CD4-positive, alpha-beta T cell treated with Interleukin-10 for 1 hour (primary cell): ENCODE data around the gene CDH23.

ENCODE experiments used
- DNase-seq: peaks from one replicate; pipeline ENCODE4 v3.0.0-alpha.2; 2020

Gene CDH23

GRCh38 chr10:71735709-71736569 lies 339.2 kb downstream of the CDH23 start:
- peak; percentile 74 for DNase-seq

DNA sequence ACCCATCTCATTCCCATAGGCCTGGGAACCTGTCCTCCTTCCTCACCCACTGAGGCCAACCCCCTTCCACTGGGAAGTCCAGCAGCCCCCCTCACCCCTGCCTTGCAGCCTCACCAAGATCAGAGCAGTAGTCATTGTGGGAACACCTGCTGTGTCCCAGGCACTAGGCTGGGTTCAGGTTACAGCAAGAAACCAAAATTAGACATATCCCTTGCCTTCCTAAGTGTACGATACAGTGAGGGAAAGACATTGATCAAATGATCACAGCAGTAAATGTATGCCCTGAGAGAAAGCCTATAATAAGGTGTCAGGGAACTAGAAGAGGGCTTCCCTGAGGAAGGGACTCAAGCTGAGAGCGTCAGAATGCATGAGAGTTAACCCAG lies 339.8 kb downstream of the CDH23 start:
- no peak for DNase-seq

GRCh38 chr10:71737001-71737833 lies 340.5 kb downstream of the CDH23 start:
- no peak for DNase-seq

DNA sequence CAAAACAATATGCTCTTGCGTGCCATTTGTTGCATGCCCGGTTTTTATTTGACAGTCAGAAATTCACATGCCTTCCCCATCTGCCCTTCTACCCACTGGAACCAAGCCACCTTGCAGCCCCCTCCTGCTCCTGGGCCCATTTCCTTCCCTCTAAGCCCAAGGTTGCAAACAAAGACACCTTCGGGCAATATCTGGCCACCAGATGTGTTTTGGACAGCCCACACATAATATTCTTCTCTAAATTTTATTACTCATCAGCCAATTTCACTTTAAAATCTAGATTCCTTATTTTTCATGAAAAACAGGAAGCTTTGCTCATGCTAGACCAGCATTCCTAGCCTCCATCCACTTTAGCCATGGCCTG lies 341.1 kb downstream of the CDH23 start:
- no peak for DNase-seq

- no peak for DNase-seq
Observed at GRCh38 chr10:71739358-71739900, 342.7 kb downstream of the CDH23 start.

- no peak for DNase-seq
Observed at GRCh38 chr10:71740069-71740653, 343.4 kb downstream of the CDH23 start.

DNA sequence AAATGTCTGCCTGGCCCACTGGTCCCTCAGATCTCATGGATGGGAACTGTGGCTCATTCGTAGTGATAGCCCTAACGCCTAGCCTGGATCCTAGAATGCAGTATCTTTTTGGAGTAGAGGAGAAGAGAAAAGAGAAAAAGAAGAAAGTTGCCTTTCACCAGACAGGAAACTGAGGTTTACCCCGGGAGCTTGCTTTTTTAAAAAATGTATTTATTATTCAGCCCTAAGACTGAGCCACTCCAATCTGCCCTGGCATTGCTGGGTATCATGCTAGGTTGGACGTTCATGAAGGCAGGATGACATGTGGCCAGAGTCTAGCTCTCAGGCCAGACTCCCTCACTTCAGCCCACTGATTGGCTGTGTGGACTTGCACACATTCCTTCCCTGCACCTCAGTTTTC lies 344.3 kb downstream of the CDH23 start:
- DNase-seq: no peak

GRCh38 chr10:71741671-71742070 lies 345.0 kb downstream of the CDH23 start:
- no peak for DNase-seq

GRCh38 chr10:71742301-71743088 lies 345.8 kb downstream of the CDH23 start:
- DNase-seq: peak; percentile 40

DNA sequence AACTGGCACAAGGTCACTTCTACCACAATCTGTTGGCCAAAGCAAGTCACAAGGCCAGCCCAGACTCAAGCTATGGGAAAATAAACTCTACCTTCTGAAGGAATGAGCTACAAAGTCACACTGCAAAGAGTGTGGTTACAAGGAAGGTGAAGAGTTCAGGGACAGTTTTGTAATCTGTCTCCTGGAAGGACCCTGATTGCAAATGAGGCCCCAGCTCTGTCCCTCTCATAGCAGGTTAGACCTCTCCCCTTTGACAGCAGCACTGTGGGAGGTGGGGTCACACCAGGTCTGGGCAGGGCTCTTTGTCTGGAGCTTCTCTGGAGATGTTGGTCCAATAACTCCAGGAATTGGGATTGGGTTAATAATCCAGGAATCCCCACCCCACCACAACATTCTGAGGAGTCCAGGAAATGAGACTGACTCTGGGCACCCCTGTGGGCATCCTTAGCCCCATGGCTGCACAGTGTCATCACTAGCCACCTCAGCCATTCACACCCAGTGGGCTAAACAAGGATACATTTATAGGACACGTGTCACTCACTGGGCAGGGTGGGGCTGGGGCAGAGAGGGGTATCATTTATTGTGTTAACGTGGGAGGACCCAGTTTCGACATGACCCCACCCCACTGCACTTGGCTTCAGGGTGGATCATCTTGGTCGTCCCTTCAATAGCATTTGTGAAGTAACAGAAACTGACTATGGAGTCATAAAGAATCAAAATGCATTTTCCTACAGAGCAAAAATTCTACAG lies 346.5 kb downstream of the CDH23 start:
- no peak for DNase-seq

GRCh38 chr10:71743866-71744265 lies 347.1 kb downstream of the CDH23 start:
- no peak for DNase-seq

DNA sequence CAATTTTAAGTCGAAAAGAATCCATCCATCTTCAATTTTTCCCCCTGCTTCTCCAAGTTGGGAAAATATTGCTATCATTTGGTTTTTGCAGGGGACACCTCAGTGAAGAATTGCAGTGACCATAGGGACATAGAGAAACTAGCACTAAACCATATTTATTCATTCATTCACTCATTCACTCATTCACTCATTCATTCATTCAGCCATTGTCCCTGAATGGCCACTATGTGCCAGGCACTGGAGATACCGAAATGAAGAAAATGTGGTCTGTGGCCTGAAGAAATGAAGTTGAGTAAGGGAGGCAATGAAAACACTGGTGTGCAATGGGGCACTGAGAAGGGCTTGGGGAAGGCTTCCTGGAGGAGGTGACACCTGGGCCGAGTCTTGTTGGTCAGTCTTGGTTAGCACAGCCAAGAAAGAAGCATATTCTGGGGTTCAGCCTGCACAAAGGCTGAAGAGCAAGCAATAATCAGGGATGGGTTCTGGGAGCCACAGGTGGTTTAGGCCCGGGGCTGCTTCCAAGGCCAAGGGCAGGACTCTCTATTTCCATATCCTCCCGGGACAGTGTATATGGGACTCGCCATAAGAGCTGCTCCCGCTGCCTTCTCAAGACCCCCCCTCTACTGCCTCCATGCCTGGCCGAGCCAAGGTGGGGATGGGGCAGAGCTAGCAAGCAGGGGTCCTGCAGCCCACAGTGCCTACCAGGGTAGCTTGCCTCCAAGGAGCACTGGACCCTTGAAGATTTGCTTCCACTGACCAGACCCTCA lies 348.4 kb downstream of the CDH23 start:
- DNase-seq: no peak

DNA sequence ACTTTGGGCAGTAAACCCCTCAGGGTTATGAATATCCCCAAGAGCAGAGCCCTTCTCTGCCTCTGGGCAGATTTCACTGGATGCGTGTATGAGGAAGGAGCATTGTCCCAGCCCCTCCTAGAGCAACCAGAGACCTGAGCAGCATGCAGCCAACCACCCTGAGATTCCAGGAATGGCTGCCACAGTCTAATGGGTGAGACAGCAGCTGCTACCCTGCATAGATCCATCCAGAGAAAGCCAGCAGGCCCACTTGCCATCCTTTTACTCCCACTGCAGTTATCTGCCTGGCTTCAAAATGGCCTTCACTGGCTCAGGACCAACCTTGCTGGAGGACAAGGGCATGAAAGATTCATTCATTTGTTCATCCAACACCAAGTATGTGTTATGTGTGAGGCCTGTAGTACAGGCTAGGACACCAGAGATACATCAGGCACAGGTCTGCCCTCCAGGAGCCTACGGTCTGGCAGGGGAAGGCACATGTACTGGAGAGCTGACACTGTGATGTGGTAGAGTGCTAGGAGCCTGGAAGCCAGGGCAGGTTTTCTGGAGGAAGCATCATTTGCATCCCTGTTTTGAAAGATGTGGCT lies 349.0 kb downstream of the CDH23 start:
- no peak for DNase-seq

DNA sequence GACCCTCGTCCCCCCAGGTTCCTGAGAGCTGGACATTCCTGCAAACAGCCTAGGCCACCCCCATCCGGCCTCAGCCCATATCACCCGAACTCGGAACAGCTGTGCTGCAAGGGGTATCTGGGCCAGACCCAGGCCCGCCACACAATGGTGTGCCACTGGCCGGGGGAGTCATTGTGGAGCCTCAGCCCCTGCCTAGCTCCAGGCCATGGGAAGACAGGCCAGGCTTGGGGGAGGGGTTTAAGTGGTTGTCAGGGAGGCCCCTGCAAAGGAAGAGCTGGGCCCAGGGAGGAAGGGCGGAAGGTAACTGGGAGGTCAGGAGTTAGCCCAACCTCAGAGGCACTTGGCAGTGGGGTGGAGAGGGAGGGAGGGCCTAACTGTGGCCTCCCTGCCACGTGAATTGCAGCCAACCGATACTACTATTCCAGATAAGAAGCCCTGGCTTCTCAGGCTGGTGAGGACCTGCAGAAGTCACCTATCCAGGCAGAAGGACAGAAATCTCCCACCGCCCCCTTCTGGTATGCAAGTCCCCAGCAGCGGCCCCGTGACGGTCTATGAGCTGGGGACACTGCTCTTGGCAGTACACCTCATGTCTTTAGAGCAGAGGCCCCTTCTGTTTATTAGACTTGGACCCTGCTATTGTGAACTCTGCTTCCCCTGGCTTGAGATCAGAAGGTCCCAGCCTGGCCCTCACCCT lies 349.8 kb downstream of the CDH23 start:
- no peak for DNase-seq

- DNase-seq: no peak
Observed at GRCh38 chr10:71747039-71747531, 350.4 kb downstream of the CDH23 start.

- DNase-seq: no peak
Observed at GRCh38 chr10:71747551-71748523, 351.1 kb downstream of the CDH23 start.

DNA sequence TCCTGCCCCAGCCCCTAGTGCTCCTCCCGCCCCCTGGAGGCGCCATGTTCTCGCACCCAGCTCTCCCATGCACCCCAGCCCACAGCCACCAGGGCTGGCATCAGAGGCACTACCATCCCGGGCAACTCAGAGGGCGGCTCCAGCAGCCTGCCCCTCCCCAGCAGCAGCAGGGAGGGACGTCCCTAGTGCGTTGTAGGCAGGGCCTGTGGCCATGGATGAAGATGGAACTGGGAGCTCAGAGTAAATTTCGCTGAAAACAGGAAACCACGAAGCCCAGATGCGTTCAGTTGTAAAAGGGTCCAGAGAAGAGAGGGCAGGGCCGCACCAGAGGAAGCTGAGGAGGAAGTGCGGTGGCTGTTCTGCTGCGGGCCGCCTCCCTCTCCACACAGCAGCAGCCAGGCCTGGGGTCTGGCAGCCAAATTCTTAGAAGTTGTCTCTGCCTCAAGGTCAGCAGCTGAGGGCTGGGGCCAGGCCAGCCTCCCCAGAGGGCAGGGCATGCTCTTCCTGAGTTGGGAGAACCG lies 352.0 kb downstream of the CDH23 start:
- peak; percentile 86 for DNase-seq

- DNase-seq: no peak
Observed at GRCh38 chr10:71749396-71749795, 352.7 kb downstream of the CDH23 start.
